Tibial nerve (tissue), 3 donors: Measurements from ENCODE around the gene STRADA.

Source experiments
- POLR2A ChIP-seq, 2 donors: fragments of 450-650 bp; IDR thresholded peaks; one replicate each; pipeline ENCODE4 v1.6.1; 2017; ENCODE audit warnings: antibody characterized with exemption in 2 of 2, mild to moderate bottlenecking in 2 of 2, moderate library complexity in 2 of 2
- TF ChIP-seq, protein P1 (sequence below), 5 experiments: fragments of 200-600 bp in 3 of 5; fragments of 450-650 bp in 2 of 5; sonication (generic) in 3 of 5; IDR thresholded peaks; one replicate each; pipeline ENCODE4 v1.5.1; 2016 to 2019; ENCODE audit warnings: antibody characterized with exemption in 5 of 5, mild to moderate bottlenecking in 3 of 5, moderate library complexity in 2 of 5

DNA sequence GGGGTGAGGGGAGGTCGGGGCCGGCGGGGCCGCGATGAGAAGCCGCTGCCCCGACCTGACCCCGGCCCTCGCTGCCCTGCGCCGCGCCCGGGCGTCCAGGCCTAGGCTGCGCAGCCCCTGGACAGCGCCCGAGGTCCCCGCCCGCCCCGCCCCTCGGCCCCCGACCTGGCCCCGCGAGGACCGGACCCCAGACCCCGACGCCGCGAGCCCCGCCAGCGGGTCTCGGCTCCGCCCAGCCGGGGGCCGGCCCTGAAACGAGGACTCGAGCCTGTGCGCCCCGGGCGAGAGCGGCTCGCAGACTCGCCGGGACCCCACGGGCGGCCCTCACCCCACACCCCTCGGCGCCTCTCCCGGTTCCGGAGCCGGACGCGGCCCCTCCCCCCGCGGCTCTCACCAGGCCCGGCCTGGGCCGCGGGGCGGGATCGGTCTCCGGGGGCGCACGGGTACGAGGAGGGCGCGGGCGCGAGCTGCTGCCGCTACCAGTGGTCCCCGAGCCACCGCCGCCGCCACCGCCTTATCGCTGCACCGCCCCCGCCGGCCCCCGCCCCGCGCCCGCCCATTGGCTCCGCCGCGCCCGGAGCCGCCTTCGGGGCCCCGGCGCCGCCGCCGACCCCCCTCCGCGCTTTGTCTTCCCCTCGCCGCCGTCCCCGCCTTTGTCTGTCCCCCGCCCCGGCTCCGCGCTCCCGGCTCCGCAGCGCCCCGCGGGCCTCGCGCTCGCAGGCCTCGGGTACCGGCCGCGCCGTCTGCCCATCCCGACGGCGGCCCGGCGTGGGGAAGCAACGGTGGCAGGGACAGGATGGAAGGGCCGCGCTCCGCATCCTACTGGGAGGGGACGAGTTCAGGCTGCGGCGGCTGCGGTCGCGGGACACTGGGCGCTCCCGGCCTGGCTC, 41.7 kb downstream of the STRADA start, which contains the start of gene LIMD2:
- TF ChIP-seq, protein P1, sequence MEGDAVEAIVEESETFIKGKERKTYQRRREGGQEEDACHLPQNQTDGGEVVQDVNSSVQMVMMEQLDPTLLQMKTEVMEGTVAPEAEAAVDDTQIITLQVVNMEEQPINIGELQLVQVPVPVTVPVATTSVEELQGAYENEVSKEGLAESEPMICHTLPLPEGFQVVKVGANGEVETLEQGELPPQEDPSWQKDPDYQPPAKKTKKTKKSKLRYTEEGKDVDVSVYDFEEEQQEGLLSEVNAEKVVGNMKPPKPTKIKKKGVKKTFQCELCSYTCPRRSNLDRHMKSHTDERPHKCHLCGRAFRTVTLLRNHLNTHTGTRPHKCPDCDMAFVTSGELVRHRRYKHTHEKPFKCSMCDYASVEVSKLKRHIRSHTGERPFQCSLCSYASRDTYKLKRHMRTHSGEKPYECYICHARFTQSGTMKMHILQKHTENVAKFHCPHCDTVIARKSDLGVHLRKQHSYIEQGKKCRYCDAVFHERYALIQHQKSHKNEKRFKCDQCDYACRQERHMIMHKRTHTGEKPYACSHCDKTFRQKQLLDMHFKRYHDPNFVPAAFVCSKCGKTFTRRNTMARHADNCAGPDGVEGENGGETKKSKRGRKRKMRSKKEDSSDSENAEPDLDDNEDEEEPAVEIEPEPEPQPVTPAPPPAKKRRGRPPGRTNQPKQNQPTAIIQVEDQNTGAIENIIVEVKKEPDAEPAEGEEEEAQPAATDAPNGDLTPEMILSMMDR (IDR thresholded peaks at IDR 0.05), result no peak
- no peak for TF ChIP-seq POLR2A (IDR thresholded peaks at IDR 0.05)
